Measurements from ENCODE around the gene RTN4IP1.

The RTN4IP1 gene

DNA sequence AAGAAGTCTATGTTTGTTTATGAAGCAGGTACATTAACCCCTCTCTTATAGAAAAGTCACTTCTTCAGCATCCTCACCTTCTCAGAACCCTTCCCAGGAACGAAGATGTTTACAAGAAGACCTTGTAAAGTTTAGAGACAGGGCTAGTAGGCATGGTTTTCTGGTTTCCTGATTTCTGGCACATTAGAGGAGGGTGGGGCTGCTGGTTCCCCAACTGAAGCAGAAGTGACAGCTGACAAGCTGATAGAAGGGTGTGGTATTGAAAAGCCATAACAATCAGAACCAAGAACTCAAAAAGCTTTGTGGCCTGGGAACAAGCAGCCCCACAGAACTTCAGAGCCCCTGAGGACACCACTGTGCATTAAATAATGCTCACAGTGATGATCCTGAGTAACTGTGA is 91.2 kb downstream of the RTN4IP1 start:
- H3K4me3 ChIP-seq (ENCODE audit: low read length): no peak overlapping the region
- TF ChIP-seq, protein P1, sequence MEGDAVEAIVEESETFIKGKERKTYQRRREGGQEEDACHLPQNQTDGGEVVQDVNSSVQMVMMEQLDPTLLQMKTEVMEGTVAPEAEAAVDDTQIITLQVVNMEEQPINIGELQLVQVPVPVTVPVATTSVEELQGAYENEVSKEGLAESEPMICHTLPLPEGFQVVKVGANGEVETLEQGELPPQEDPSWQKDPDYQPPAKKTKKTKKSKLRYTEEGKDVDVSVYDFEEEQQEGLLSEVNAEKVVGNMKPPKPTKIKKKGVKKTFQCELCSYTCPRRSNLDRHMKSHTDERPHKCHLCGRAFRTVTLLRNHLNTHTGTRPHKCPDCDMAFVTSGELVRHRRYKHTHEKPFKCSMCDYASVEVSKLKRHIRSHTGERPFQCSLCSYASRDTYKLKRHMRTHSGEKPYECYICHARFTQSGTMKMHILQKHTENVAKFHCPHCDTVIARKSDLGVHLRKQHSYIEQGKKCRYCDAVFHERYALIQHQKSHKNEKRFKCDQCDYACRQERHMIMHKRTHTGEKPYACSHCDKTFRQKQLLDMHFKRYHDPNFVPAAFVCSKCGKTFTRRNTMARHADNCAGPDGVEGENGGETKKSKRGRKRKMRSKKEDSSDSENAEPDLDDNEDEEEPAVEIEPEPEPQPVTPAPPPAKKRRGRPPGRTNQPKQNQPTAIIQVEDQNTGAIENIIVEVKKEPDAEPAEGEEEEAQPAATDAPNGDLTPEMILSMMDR (conservative IDR thresholded peaks at IDR 0.05; ENCODE audit: low read length): no peak
- no peak for DNase-seq (ENCODE audit: low read depth)

DNA sequence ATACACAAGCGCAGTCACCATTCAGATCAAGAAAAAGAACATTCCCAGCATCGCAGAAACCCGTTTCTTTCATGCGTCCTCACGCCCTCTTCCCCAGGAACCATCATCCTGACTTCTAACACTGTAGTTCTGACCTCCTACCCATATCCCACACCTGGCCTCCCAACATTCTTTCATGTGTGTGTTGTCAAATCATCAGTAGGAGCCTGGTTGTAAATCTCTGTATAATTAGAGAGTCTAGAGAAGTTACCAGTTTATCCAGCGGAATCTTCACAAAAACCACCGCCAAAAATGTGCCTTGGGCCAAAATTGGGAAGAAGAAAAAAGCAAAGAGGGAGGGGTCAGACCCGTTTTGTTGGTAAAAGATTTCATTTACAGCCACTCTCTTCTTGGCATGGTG is 91.6 kb downstream of the RTN4IP1 start:
- no peak overlapping the region for H3K4me3 ChIP-seq (ENCODE audit: low read length)
- no peak for DNase-seq (ENCODE audit: low read depth)
- TF ChIP-seq, protein P1 (conservative IDR thresholded peaks at IDR 0.05; ENCODE audit: low read length): no peak

DNA sequence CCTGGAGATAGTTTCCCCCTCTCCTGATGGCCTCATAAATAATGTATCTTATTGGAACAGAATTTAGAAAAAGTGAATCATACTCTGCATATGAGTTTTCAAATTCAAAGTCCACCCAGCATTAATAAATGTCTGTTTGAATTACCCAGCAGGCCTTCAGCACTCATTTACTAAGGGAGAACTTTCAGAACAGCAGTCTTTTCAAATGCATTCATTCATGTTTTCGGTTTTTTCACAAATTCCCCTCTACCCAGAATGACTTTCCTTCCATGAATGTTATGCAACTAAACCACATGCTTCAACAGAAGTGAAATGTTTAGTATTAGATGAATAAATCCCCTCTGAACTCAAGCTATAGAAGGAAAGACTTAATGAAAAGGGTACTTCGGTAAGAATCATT is 92.4 kb downstream of the RTN4IP1 start:
- TF ChIP-seq, protein P1 (conservative IDR thresholded peaks at IDR 0.05; ENCODE audit: low read length): no peak
- DNase-seq (ENCODE audit: low read depth): no peak
- H3K4me3 ChIP-seq (ENCODE audit: low read length): no peak overlapping the region

- TF ChIP-seq, protein P1 (conservative IDR thresholded peaks at IDR 0.05; ENCODE audit: low read length): no peak
- DNase-seq (ENCODE audit: low read depth): no peak
- no peak overlapping the region for H3K4me3 ChIP-seq (ENCODE audit: low read length)
Measured at GRCh38 chr6:106536357-106536756, 92.9 kb downstream of the RTN4IP1 start.

DNA sequence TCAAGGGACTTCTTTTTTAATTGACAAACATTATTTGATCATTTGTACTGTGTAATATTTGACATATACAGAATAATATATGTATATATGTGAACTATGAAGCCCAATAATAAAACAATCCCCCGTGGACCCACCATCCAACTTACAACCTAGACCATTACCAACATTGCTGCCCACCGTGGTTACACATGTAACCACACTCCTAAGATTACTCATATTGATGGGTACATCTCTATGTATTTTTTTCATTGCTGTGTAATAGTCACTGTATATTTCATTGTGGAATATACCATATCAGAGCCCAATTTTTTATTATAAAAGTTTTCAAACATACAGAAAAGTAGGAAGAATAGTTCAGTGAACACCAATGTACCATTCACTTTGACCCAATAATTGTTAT is 94.3 kb downstream of the RTN4IP1 start:
- TF ChIP-seq, protein P1 (conservative IDR thresholded peaks at IDR 0.05; ENCODE audit: low read length): no peak
- DNase-seq (ENCODE audit: low read depth): no peak
- no peak overlapping the region for H3K4me3 ChIP-seq (ENCODE audit: low read length)

DNA sequence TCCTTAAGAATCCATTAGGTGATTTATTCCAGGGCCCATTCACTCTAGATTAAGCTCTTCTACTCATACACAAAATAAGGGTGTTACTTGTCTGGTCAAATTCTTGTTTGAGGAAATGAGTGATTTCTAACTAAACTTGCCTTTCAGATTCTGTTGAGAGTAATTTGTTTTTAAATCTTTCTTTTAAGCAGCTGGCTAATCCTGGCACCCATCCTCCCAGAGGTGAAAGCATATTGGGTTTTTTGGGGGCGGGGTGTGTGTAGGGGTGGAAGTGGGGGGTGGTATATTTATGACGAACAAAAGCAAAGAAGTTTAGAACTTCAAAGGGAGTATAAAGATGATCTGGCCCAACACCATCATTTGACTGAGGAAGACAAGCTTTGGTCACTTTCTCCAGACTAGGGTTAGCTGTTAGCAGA is 94.7 kb downstream of the RTN4IP1 start:
- no peak for DNase-seq (ENCODE audit: low read depth)
- H3K4me3 ChIP-seq (ENCODE audit: low read length): no peak overlapping the region
- TF ChIP-seq, protein P1 (conservative IDR thresholded peaks at IDR 0.05; ENCODE audit: low read length): no peak

GRCh38 chr6:106534004-106534403 is 95.3 kb downstream of the RTN4IP1 start:
- H3K4me3 ChIP-seq (ENCODE audit: low read length): no peak overlapping the region
- TF ChIP-seq, protein P1 (conservative IDR thresholded peaks at IDR 0.05; ENCODE audit: low read length): no peak
- DNase-seq (ENCODE audit: low read depth): no peak

All from AG10803 (cell line).